Urothelium cell line (cell line): ENCODE data around the gene KSR1.
"Not testable (repeated sequence)": the region's sequence is repeated elsewhere in the genome, so short reads cannot be mapped to it uniquely, and the experiment has no call there.

Experiments used
- DNase-seq: peaks from one replicate; pipeline ENCODE4 v3.0.0; 2011; ENCODE audit warnings: low spot score, mixed read lengths
- FAIRE-seq: peaks from 2 replicates; lab custom pipeline; 2011; peaks lifted over from hg19 to GRCh38; lab: Jason Lieb, UNC

The KSR1 gene

GRCh38 chr17:27452828-27453227 lies 3.4 kb upstream of the KSR1 start:
- DNase-seq: no peak
- FAIRE-seq: peak; percentile 9

GRCh38 chr17:27453471-27453870 lies 2.8 kb upstream of the KSR1 start:
- FAIRE-seq (no peak), DNase-seq (no peak)

DNA sequence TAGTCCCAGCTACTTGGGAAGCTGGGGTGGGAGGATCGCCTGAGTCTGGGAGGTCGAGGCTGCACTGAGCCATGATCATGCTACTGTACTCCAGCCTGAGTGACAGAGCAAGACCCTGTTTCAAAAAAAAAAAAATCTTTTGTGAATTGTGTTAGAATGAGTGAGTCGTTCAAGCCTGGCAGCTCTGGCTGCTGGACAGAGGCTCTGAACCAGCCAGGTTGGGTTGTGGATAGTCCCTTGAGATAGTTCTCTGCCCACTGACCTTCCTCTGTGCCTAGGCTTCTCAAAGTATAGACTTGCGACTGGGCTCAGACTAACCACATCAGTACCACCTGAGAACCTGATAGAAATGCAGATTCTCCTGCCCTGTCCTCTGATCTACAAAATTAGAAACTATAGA lies 2.2 kb upstream of the KSR1 start:
- FAIRE-seq: no peak

GRCh38 chr17:27455236-27455913 lies 873 bp upstream of the KSR1 start:
- no peak for FAIRE-seq

More for the DNA sequence above, 2.2 kb upstream of the KSR1 start:
- DNase-seq: no peak

GRCh38 chr17:27456681-27457359 lies 572 bp downstream of the KSR1 start:
- DNase-seq: no peak
- FAIRE-seq: no peak

More at GRCh38 chr17:27455236-27455913, 873 bp upstream of the KSR1 start:
- no peak for DNase-seq

- FAIRE-seq (no peak), DNase-seq (no peak)
Observed at GRCh38 chr17:27457360-27457715, 1.1 kb downstream of the KSR1 start.

DNA sequence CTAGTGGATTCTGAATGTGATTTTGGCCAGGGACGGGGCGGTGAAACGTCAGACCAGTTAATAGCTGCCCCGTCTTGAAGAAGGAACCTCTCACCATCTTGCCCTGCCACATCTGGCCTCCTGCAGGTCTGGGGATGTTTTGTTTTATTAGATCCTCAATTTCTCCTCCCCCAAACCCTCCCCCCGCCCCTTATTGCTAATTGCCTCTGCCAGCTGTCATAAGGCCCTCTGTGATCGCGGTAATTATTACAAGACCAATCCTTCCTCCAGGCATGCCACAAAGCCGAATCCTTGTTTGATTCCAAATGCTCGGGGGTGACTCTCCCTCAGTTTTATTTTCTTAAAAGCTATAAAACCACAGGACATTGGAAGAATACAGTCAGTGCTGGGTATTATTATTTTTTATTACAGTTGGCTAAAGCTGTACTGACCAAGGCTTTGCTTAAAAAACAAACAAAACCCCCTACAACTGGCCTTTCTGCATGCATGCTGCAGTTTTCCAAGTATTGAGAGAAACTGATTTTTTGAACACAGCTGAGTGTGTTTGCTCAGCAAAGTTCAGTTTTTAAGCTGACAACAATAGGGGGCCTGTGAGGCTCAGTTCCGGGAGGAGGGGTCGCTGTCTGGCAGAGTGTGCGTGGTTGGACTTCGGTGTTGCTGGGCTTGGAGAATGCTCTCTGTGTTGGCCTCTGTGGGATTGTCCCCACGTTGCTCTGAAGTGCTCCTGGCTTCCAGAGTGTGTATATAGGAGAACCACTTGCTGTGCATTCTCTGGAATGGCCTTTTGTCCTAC lies 1.7 kb downstream of the KSR1 start:
- FAIRE-seq (no peak), DNase-seq (no peak)

DNA sequence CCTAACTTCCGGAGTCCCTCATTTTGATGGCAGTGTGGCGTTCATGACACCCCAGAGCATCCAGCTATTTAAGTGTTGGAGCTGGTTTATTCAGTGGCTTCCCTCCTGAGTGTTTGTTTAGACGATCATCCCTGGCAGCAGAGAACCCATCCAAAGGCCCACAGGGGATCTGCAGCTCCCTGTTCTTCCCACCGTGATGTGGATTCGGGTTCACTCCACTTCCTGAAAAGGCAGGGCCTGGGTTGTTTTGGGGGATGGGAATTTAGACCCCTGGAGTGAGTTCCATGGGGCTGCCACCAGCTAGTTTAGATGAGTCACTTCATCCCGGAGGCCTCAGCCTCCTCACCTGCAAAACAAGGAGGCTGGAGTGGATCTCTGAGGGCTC lies 2.3 kb downstream of the KSR1 start:
- FAIRE-seq (no peak), DNase-seq (no peak)

DNA sequence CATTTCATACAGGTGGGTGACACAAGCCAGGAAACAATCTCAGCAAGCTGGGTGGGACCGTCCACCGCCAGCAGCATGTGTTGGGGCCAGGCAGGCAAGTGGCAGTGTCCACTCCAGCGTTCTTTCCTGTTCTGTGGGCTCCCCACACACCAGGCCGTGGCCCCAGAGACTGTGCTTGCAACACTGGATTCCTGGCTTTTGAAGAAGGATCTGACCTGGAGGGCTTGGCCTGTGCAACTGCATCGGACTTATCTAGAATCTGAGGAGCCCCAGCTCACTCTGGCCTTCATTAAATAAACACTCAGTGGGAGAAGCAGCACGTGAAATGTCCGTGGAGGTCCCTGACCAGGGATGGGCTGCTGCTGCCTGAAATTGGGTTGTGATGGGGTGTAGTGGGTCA lies 3.2 kb downstream of the KSR1 start:
- DNase-seq: no peak
- FAIRE-seq: no peak

GRCh38 chr17:27460196-27460725 lies 4.0 kb downstream of the KSR1 start:
- FAIRE-seq: no peak
- DNase-seq: no peak

DNA sequence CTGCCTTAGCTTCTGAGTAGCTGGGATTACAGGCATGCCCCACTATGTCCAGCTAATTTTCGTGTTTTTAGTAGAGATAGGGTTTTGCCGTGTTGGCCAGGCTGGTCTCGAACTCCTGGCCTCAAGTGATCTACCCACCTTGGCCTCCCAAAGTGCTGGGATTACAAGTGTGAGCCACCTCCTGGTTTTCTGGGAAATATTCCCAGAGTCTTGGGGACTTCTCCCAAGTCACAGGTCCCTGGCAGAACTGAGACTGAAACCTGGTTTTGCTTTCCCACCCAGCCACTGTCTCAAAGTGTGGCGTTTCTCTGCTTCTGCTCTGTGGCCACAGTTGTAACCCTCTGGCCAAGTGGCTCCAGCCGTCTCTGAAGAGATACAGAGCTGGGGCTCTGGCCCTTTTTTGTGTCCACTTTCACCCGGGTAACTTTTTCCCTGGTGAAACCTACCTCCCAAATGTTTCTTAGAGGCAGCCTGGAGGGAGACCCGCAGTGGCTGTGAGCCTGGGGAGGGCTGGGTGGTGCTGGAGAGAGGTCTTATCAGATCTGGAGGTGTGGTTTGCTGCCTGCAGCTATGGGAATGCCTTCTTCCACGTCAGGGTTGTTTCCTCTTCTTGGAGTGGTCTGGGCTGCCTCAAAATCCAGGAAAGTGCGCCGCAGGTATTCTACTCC lies 5.1 kb downstream of the KSR1 start:
- DNase-seq: no peak
- FAIRE-seq: no peak

DNA sequence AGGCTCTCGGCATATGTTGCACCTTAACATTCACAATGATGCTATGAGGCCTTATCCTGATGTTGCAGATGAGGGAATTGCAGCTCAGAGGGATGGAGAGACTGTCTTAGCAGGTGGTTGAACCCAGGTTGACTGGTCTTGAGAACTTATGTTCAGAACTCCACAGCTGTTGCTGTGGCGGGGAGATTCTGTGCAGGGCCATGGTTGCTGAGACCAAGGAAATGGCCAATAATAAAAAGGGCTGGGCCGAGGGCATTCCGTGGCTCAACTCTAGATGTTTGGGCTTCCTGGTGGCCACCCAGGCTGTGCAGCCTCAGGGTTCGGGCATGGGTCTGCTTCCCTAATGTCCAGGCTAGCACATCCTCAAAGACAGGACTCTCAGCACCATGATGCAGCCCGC lies 5.9 kb downstream of the KSR1 start:
- FAIRE-seq: no peak
- no peak for DNase-seq

DNA sequence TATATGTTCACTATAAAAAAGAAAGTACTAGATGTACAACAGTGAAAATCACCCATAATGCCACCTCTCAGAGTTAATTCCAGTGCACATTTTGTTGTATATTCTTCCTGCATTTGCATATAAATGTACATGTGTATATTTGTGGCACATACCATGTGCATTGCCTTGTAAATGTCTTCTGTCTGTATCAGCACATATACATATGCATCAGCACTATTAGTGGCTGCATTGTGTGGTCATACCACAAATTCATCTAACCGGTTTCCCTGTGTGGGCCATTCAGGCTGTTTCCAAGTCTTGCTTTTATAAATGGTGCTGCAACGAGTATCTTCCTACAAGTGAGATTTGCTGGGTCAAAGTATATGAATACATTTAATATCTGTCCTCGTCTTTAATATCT lies 6.5 kb downstream of the KSR1 start:
- FAIRE-seq (no peak), DNase-seq (no peak)

DNA sequence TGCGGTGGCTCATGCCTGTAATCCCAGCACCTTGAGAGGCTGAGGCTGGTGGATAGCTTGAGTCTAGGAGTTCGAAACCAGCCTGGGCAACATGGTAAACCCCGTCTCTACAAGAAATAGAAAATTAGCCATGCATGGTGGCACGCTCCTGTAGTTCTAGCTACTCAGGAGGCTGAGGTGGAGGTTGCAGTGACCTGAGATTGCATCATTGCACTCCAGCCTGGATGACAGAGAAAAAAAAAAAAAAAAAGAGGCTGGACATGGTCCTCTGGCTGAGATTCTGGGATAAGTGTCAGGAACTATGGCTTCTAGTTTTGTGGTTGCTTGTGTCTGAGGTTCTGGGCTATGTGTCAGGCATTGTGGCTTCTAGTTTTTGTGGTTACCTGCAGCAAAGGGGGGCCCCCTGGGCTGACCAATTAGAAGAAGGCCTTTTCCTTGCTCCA lies 7.0 kb downstream of the KSR1 start:
- no peak for FAIRE-seq

GRCh38 chr17:27464019-27464418 lies 7.8 kb downstream of the KSR1 start:
- DNase-seq, FAIRE-seq: not testable (repeated sequence)

More for the DNA sequence above, 7.0 kb downstream of the KSR1 start:
- no peak for DNase-seq

- DNase-seq (no peak), FAIRE-seq (no peak)
Observed at GRCh38 chr17:27464431-27464830, 8.2 kb downstream of the KSR1 start.

- not testable (repeated sequence) for DNase-seq, FAIRE-seq
Observed at GRCh38 chr17:27465875-27466274, 9.6 kb downstream of the KSR1 start.

- DNase-seq (no peak), FAIRE-seq (no peak)
Observed at GRCh38 chr17:27466376-27466742, 10.1 kb downstream of the KSR1 start.

DNA sequence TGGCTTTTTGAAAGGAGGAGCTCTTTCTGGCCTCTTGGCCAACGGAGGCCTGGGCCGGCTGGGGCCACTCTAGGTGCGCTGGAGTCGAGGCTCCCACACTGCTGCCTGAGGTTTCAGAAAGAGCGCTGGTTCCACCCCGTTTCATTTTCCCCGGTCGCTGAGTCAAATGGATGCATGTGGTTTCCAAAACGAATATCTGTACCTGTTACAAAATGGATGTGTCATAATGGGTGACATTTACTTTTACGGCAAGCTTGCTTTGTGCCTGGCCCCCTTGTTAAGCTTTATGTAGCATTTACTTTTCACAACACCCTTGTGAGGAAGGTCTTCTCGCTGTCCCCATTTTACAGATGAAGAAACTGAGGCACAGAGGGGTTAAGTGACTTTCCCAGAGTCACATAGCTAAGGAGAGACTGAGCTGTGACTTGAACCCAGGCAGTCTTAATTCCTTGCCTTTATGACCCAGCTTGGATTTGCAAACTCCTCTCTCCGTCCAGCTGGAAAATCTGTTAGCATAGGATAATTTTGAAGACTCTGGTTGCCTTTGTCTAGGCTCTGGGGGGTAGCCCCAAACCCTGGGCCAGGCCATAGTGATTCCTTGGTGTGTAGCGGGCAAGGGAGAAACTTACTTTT lies 10.6 kb downstream of the KSR1 start:
- FAIRE-seq (no peak), DNase-seq (no peak)

DNA sequence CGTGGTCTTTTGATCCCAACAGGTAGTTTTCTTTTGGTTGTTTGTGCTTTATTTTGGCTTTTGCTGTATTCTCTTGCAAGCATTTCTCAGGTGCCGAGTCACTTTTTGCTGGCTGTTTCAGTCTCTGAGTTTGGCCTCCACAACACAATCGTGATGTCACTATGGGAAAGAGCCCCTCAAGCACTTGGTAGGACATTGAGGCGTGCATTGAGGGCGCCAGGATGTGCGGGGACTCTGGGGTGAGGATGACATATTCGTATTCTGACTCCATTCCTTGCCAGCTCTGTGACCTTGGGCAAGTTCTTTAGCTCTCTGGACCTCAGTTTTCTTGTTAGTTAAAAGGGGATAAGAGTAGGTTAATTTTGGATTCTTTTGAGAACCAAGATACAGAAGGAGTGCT lies 13.0 kb downstream of the KSR1 start:
- DNase-seq: no peak
- no peak for FAIRE-seq
